CD1c-positive myeloid dendritic cell (primary cell): Measurements from ENCODE around the gene DNAJB14.
A peak's percentile ranks its signal among the peaks of the same experiment; 100 is the strongest.

Experiments
- DNase-seq: peaks from one replicate; pipeline ENCODE4 v3.0.0-alpha.2; 2016; ENCODE audit errors: extremely low spot score

Gene DNAJB14

GRCh38 chr4:99945718-99946355, 581 bp downstream of the DNAJB14 start:
- DNase-seq, result peak; percentile 34

- DNase-seq, result peak; percentile 10
Measured at GRCh38 chr4:99943904-99944437, 2.4 kb downstream of the DNAJB14 start.

- DNase-seq, result no peak
Measured at GRCh38 chr4:99938243-99938753, 8.1 kb downstream of the DNAJB14 start.

DNA sequence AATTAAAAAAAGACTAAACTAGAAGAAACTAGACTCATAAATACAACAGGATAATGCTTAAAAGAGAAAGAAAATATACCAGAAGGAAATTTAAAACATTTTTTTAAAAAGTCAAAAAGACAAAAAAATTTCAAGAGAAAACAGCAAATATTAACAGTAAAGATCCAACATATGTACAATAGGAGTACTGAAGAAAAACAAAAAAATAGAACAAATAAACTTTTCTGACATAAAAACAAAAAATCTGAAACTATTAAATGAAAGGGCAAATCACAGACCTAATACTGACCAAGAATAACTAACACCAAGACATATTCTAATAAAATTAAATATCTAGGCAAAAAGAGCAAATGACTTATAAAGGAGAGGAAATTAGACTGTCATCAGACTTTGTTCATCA, 11.5 kb downstream of the DNAJB14 start:
- DNase-seq, result no peak

DNA sequence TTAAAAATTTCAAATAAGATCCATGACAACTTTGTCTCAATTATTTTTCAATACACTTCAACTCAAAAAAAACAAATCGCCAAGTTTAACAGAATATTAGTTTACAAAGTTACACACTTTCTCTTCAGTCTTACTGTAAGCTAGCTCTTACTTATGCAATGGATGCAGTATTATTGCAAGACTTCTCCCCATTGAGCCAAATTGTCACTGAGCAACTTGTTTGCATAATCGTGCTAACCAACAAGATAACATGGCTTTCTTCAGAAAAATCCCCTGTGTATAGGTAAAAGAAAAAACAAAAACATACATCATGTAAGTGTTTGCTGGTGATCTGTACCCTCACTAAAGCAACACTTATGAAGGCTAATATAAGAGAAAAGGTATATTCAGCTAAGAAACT, 18.9 kb downstream of the DNAJB14 start:
- no peak for DNase-seq

GRCh38 chr4:99921174-99921573, 25.2 kb downstream of the DNAJB14 start:
- DNase-seq, result no peak

GRCh38 chr4:99918656-99919055, 27.8 kb downstream of the DNAJB14 start:
- no peak for DNase-seq

GRCh38 chr4:99917575-99917974, 28.8 kb downstream of the DNAJB14 start:
- no peak for DNase-seq

DNA sequence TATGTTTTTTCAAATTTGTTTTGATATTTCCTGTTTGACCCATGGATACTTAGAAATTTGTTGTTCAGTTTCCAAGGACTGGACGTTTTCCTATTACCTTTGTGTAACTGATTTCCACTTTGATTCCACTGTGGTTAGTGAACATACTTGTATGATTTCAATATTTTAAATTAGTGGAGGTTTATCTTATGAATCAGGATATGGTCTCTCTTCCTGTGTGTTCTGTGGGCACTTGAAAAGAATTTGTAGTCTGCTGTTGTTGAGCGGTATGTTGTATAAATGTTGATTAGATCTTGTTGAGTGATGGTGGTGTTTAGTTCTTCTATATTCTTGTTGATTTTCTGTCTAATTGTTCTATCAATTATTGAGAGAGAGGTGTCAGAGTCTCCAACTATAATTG, 31.0 kb downstream of the DNAJB14 start:
- DNase-seq, result no peak

DNA sequence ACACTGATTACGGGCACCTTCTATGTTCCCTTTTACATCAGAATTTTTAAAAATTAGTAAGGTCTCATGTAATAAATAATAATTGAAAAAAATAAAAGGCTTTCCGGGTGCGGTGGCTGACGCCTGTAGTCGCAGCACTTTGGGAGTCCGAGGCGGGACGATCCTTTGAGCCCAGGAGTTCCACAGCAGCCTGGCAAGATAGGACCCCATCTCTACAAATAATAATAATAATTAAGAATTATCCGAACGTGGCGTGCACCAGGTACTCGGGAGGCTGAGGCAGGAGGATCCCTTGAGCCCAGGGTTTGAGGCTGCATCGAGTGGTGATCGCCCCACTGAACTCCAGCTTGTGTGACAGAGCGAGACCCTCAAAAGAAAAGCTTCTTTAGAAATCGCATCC, 51.4 kb downstream of the DNAJB14 start:
- DNase-seq, result no peak

- peak; percentile 95 for DNase-seq
Measured at GRCh38 chr4:99894161-99894997, 52.0 kb downstream of the DNAJB14 start, which contains the start of gene LAMTOR3. Gene LAMTOR3 (minus strand): TSS chr4:99894427. CDS start chr4:99893963, 464 bp downstream.

GRCh38 chr4:99893839-99894160, 52.6 kb downstream of the DNAJB14 start:
- DNase-seq, result peak; percentile 42

DNA sequence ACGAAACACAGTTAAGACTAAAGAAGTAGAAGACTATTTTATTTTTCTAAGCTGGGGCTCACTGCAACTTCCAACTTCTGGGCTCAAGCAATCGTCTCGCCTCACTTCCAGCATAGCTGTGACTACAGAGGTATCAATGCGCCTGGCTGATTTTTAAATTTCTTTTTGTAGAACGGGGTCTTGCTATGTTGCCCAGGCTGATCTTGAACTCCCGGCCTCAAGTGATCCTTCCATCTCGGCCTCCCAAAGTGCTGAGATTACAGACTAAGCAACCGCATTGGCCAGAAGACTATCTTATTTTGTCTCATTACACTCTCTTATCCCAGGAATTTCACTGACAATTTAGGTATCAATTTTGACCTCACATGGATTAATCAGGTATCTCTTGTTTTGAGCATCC, 53.4 kb downstream of the DNAJB14 start:
- no peak for DNase-seq

GRCh38 chr4:99891351-99891750, 55.1 kb downstream of the DNAJB14 start:
- DNase-seq, result no peak

GRCh38 chr4:99887837-99888236, 58.6 kb downstream of the DNAJB14 start:
- no peak for DNase-seq

DNA sequence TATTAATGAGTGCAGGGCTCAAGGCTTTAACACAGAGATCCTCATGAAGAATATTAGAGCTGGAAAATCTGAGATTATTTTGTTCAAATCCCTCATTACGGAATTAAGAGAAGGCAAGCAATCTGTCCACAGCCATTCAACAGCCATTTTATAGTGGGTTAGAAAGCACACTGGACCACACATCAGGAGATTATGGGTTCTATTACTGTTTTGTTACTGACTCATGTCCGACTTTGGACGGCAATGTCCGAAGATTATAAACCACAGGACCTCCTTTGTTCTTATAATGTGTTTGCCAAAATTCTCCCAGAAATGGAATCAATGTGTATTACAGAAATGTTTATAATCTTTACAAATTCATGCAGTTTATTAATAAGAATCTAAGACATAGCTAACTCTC, 60.3 kb downstream of the DNAJB14 start:
- no peak for DNase-seq

DNA sequence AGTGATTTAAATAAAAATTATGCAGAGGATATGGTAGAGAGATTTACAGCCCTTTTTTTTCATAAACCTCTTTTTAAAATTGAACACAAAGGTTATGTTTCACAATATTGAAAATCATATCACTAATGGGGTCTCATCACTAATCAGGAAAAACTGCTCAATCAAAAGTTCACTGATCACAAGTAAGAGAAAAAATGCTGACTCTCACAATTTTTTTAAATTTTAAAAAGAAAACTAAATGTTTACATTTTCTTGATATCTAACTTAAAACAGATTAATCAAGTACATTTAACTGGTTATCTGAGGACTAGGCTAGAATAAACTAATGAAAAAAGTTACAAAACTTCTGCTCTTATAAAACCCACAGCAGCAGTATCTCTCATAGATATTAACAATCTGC, 60.7 kb downstream of the DNAJB14 start:
- no peak for DNase-seq

DNA sequence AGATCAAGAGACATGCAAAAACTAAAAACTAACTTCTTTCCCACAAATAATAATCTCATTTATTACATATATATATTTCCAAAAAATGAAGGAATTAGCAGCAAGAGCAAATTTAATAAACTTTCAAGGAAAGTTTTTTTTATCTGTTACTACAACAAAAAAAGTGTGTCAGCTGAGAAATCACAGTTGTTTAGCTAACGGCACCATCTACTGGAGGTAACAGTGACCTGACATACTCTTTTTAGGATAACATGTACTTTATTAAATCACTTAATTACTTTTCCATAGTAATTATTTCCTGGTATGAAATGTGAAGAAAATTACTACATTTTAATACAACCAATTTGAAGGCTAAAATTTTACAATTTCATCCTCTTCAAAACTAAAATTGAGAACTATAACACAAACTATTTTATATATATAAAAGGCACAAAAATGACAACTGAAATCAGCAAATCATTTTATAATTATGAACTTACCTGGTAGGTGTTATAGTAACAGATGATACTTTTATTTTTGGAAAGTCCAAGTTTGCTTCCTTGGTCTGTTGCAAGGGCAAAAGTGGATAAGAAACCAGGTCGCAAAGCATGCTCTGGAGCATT, 61.3 kb downstream of the DNAJB14 start:
- peak; percentile 59 for DNase-seq

DNA sequence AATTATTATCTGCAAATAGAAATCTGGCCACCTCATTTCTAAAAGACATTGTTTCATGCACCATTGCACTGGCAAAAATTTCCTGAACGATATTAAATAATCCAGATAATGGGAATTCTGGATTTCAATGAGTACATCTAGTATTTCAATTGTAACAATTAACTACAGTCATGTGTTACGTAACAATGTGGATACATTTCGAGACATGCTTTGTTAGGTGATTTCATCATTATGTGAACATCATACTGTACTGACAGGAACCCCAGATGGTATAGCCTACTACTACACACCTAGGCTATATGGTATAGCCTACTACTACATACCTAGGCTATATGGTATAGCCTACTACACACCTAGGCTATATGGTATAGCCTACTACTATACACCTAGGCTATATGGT, 67.0 kb downstream of the DNAJB14 start:
- DNase-seq, result no peak

GRCh38 chr4:99878604-99879003, 67.8 kb downstream of the DNAJB14 start:
- no peak for DNase-seq

GRCh38 chr4:99876946-99877345, 69.5 kb downstream of the DNAJB14 start:
- no peak for DNase-seq

DNA sequence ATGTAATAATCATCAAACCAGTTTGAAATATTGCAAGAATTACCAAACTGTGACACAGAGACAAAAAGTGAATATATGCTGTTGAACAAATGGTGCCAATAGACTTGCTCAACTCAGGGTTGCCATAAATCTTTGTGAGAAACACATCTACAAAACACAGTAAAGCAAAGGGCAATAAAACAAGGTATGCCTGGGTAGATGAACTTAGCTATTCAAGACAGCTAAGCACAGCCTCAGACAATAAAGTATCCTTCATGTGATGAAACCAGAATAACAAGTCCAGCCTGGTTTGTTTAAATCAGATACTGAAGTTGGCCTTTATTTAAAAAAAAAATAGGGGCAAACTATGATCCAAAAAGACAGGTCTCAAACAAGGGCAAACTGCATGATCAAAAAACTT, 71.3 kb downstream of the DNAJB14 start:
- no peak for DNase-seq

- DNase-seq, result no peak
Measured at GRCh38 chr4:99872570-99872969, 73.8 kb downstream of the DNAJB14 start.
